SK-N-SH (cell line): ENCODE data around the gene TJAP1.

Experiments used
- CTCF ChIP-seq: fragments of 200-600 bp; sonication (generic); IDR thresholded peaks from 2 replicates; pipeline ENCODE4 v1.6.1; 2017; ENCODE audit warnings: antibody characterized with exemption, mild to moderate bottlenecking, moderate library complexity
- FOXJ3 ChIP-seq: sonication (generic); formaldehyde crosslinking; IDR thresholded peaks from 2 replicates; pipeline ENCODE4 v1.5.1; 2020; ENCODE audit warnings: mild to moderate bottlenecking, missing genetic modification reagents
- JUND ChIP-seq: IDR thresholded peaks from 2 replicates; pipeline ENCODE4 v1.4.0; 2012
- POLR2AphosphoS5 ChIP-seq: IDR thresholded peaks from 2 replicates; pipeline ENCODE4 v1.6.1; 2012; ENCODE audit warnings: low read depth, low read length
- REST ChIP-seq: IDR thresholded peaks from 2 replicates; pipeline ENCODE4 v1.6.1; 2012; ENCODE audit warnings: mild to moderate bottlenecking, low read depth, low read length, moderate library complexity
- RFX5 ChIP-seq: IDR thresholded peaks from 2 replicates; pipeline ENCODE4 v1.6.1; 2012; ENCODE audit warnings: mild to moderate bottlenecking, improper control_type of control experiment, low read length
- SIN3A ChIP-seq: IDR thresholded peaks from 2 replicates; pipeline ENCODE4 v1.6.1; 2012; ENCODE audit warnings: low read depth, mild to moderate bottlenecking, low read length, moderate library complexity, borderline replicate concordance
- TAF1 ChIP-seq: IDR thresholded peaks from 2 replicates; pipeline ENCODE4 v1.6.1; 2012; ENCODE audit warnings: low read depth, mild to moderate bottlenecking, low read length, moderate library complexity, borderline replicate concordance
- ZBTB33 ChIP-seq: IDR thresholded peaks from 2 replicates; pipeline ENCODE4 v1.4.0; 2012; ENCODE audit warnings: low read depth, borderline replicate concordance
- TF ChIP-seq, protein P1 (sequence below): IDR thresholded peaks from 2 replicates; pipeline ENCODE4 v1.4.0; 2012; ENCODE audit warnings: low read depth

DNA sequence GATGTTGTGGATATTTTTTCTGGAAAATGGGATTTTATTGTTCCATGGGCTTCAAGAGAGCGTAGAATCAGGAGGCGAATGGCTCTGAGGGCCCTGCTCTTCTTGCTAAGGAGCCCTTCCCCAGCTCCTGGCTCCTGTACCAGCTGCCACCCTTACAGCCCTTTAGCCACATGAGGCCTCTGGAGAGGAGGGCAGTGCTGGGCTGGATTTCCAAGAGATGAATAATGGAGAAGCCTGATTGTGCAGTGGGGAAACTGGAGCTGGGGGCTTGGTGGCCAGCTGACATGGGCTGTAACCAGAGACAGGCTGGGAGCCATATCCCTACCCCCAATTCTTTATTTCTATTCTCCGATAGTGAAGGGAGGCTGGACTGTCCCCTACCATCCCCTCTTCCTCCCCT is 23.6 kb downstream of the TJAP1 start:
- TF ChIP-seq REST (no peak), POLR2AphosphoS5 (no peak), CTCF (no peak), RFX5 (no peak), ZBTB33 (no peak), FOXJ3 (CRISPR knock-in tag) (no peak), JUND (no peak), SIN3A (no peak), TAF1 (no peak)
- TF ChIP-seq, protein P1, sequence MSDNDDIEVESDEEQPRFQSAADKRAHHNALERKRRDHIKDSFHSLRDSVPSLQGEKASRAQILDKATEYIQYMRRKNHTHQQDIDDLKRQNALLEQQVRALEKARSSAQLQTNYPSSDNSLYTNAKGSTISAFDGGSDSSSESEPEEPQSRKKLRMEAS, result no peak
